GM13977 (cell line): ENCODE results near the gene DCTD.
"Not testable (repeated sequence)": the region's sequence is repeated elsewhere in the genome, so short reads cannot be mapped to it uniquely, and the experiment has no call there.

ENCODE experiments used
- DNase-seq: peaks from one replicate; pipeline ENCODE4 v3.0.0; 2012; ENCODE audit warnings: low spot score
- CTCF ChIP-seq: IDR thresholded peaks from 2 replicates; pipeline ENCODE4 v1.5.1; 2012; ENCODE audit warnings: mild to moderate bottlenecking, control low read depth; ENCODE audit not compliant: insufficient read depth; ENCODE audit errors: extremely low read depth, missing control alignments
- in situ Hi-C: fragments of 300-500 bp; cut with MboI; formaldehyde crosslinking; loops from one replicate; pipeline ENCODE4 v1.12.0; 2022; ENCODE audit warnings: low sequenced_read_pairs, low pct_unique_long_range_greater_than_20kb, mixed read lengths, inconsistent platforms; ENCODE audit not compliant: unreplicated experiment

Gene DCTD

GRCh38 chr4:182905038-182905437 lies 12.1 kb downstream of the DCTD start:
- DNase-seq: no peak
- TF ChIP-seq CTCF: no peak
- in situ Hi-C loops: loop anchor here (25.0 kb wide), 1 partner anchor 418 kb away; no protein-coding TSS in a partner anchor

GRCh38 chr4:182904211-182904761 lies 12.9 kb downstream of the DCTD start:
- no peak for TF ChIP-seq CTCF
- in situ Hi-C loops: loop anchor here (25.0 kb wide), 1 partner anchor 417 kb away; no protein-coding TSS in a partner anchor
- no peak for DNase-seq

GRCh38 chr4:182903013-182903412 lies 14.2 kb downstream of the DCTD start:
- TF ChIP-seq CTCF: no peak
- no peak for DNase-seq
- in situ Hi-C loops: loop anchor here (25.0 kb wide), 1 partner anchor 416 kb away; no protein-coding TSS in a partner anchor

GRCh38 chr4:182901337-182901736 lies 15.8 kb downstream of the DCTD start:
- no peak for DNase-seq
- no peak for TF ChIP-seq CTCF
- in situ Hi-C loops: loop anchor here (25.0 kb wide), 1 partner anchor 414 kb away; no protein-coding TSS in a partner anchor

- not testable (repeated sequence) for DNase-seq
- in situ Hi-C loops: loop anchor here (25.0 kb wide), 1 partner anchor 413 kb away; no protein-coding TSS in a partner anchor
Observed at GRCh38 chr4:182900021-182900420, 17.2 kb downstream of the DCTD start.

GRCh38 chr4:182898479-182898799 lies 18.7 kb downstream of the DCTD start:
- TF ChIP-seq CTCF: no peak
- in situ Hi-C loops: no loop called here
- DNase-seq: no peak

GRCh38 chr4:182897601-182898478 lies 19.3 kb downstream of the DCTD start:
- in situ Hi-C loops: no loop called here
- no peak for TF ChIP-seq CTCF
- DNase-seq: no peak
